Endodermal cell (in vitro differentiated cells): ENCODE measurements around the gene CLBA1. TPM values are rescaled to one million over a fixed set of nuclear protein-coding genes. Genes with fewer than 3 reads are reported as not detected.
"Not testable (repeated sequence)": the region's sequence is repeated elsewhere in the genome, so short reads cannot be mapped to it uniquely, and the experiment has no call there.

Experiments
- DNase-seq: peaks from one replicate; pipeline ENCODE4 v3.0.0-alpha.2; 2017
- H3K27ac ChIP-seq: 2 replicates; pipeline ENCODE4 v1.5.1; 2013; ENCODE audit warnings: mild to moderate bottlenecking, low read depth, low read length, moderate library complexity
- H3K27me3 ChIP-seq: 2 replicates; pipeline ENCODE4 v1.6.1; 2013; ENCODE audit warnings: mild to moderate bottlenecking, low read length, moderate library complexity; ENCODE audit not compliant: insufficient read depth, control insufficient read depth, poor library complexity, severe bottlenecking
- H3K36me3 ChIP-seq: 2 replicates; pipeline ENCODE4 v1.7.0; 2013; ENCODE audit warnings: mild to moderate bottlenecking, low read length, moderate library complexity; ENCODE audit not compliant: control insufficient read depth, insufficient read depth
- H3K4me1 ChIP-seq: one replicate; pipeline ENCODE4 v1.7.0; 2013; ENCODE audit warnings: low read length; ENCODE audit not compliant: control insufficient read depth, insufficient read depth
- H3K4me3 ChIP-seq: 2 replicates; pipeline ENCODE4 v1.5.1; 2013; ENCODE audit warnings: mild to moderate bottlenecking, low read length, moderate library complexity
- H3K9ac ChIP-seq: 2 replicates; pipeline ENCODE4 v1.6.1; 2013; ENCODE audit warnings: mild to moderate bottlenecking, low read length, moderate library complexity; ENCODE audit not compliant: poor library complexity, severe bottlenecking; ENCODE audit errors: extremely low read depth
- H3K9me3 ChIP-seq: 2 replicates; pipeline ENCODE4 v1.6.1; 2013; ENCODE audit warnings: mild to moderate bottlenecking, low read length, moderate library complexity; ENCODE audit not compliant: control insufficient read depth
- H3K27ac Mint-ChIP-seq: 2 replicates; pipeline ENCODE4 v1.8.0; 2020; ENCODE audit warnings: mixed read lengths
- H3K27me3 Mint-ChIP-seq: 2 replicates; pipeline ENCODE4 v1.8.0; 2021; ENCODE audit warnings: mild to moderate bottlenecking, mixed read lengths; ENCODE audit not compliant: insufficient read depth
- H3K36me3 Mint-ChIP-seq: 2 replicates; pipeline ENCODE4 v1.8.0; 2020; ENCODE audit warnings: low read depth, mixed read lengths
- H3K4me1 Mint-ChIP-seq: 2 replicates; pipeline ENCODE4 v1.8.0; 2020; ENCODE audit warnings: mixed read lengths
- H3K4me3 Mint-ChIP-seq: 2 replicates; pipeline ENCODE4 v1.8.0; 2020; ENCODE audit warnings: mild to moderate bottlenecking, moderate library complexity, mixed read lengths
- H3K9me3 Mint-ChIP-seq: 2 replicates; pipeline ENCODE4 v1.8.0; 2020; ENCODE audit warnings: mild to moderate bottlenecking, mixed read lengths
- WGBS, 2 experiments: methylation state at CpG; one replicate each; pipeline versions ENCODE4 v1.1.5 to v1.1.7; 2013; ENCODE audit warnings: missing lambda C conversion rate in 2 of 2, mixed read lengths in 1 of 2; ENCODE audit not compliant: insufficient coverage in 1 of 2, insufficient read length in 1 of 2; 5-methylcytosine and 5-hydroxymethylcytosine counted together
- total RNA-seq, 2 donors: library from RNA; stranded (reverse); fragmentation: NEBNext Ultra II Directional in 1 of 2; extraction: Animal tissue kit (Norgen Biotek cat#: 25700) in 1 of 2; gene quantifications; 2 replicates in 1 of 2; 3 replicates in 1 of 2; pipeline ENCODE4 v1.2.1, GENCODE V29; 2021
- TF ChIP-seq, protein P1 (sequence below): fragments of 200-600 bp; sonication (generic); conservative IDR thresholded peaks from 2 replicates; pipeline ENCODE4 v1.5.0; 2021; ENCODE audit warnings: antibody characterized with exemption, mild to moderate bottlenecking

The CLBA1 gene
- total RNA-seq, 2 donors from 2014 or later, result 11.2 to 12.5 TPM

DNA sequence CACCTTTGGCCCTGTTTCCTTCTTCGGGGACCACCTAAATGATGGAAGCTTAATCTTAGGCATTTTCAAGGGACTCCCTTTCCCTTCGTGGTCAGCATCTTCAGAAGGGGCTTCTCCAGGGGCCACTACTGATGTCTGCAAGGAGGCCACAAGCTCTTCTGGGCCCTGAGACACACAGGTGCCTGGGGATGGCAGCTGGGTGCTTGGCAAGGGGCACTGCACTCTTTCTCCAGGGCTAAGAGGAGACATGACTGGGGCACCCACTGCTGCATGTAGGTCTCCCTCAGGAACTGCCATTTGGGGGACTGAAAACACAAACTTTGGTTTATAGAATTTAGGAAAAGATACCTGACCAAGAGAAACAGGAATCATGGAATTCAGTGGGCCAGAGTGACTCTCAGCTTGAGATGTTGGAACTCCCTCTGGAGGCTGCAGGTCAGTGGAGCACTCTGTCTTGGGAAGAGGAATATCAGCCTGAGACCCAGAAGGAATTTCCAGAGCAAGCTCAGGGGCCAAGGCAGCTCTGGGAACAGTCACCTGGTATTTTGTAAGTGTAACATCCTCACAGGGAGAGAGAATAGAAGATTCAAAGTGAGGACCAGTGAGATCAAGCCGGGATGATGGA is 45.0 kb upstream of the CLBA1 start:
- H3K4me3 Mint-ChIP-seq, result no peak overlapping the region
- peak; percentile 56 for DNase-seq

DNA sequence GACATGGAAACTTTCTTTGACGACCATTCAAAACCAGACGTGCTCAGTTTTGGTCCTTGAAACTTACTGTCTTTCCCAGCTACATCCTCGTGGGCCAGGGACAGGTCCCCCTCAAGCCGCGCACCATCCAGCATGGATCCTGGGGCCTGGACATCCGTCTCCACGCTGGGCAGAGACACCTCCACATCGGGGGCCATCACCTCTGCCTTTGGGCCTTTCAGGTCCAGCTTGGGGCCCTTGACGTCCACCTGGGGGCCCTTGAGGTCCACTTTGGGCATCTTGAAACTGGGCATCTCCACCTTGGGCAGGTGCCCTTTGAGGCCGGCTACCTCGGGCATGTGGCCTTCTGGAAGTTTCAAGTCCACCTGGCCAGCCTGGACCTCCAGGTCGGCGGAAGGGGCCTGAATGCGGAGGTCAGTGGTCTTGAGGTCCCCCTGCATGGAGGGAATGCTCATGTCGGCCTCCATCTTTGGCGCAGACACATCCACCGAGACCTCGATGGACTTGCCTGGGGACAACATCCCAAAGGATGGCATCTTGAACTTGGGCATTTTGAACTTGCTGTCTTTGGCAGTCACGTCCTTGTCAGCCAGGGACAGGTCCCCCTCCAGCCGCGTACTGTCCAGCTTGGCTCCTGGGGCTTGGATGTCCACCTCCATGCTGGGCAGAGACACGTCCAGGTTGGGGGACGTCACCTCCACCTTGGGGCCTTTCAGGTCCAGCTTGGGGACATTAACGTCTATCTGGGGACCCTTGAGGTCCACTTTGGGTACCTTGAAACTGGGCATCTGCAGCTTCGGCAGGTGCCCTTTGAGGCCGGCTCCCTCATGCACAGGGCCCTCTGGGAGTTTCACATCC is 43.9 kb upstream of the CLBA1 start:
- TF ChIP-seq, protein P1, sequence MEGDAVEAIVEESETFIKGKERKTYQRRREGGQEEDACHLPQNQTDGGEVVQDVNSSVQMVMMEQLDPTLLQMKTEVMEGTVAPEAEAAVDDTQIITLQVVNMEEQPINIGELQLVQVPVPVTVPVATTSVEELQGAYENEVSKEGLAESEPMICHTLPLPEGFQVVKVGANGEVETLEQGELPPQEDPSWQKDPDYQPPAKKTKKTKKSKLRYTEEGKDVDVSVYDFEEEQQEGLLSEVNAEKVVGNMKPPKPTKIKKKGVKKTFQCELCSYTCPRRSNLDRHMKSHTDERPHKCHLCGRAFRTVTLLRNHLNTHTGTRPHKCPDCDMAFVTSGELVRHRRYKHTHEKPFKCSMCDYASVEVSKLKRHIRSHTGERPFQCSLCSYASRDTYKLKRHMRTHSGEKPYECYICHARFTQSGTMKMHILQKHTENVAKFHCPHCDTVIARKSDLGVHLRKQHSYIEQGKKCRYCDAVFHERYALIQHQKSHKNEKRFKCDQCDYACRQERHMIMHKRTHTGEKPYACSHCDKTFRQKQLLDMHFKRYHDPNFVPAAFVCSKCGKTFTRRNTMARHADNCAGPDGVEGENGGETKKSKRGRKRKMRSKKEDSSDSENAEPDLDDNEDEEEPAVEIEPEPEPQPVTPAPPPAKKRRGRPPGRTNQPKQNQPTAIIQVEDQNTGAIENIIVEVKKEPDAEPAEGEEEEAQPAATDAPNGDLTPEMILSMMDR, result no peak
- no peak overlapping the region for H3K9ac ChIP-seq
- WGBS, 2 experiments, result 92% methylated on average over 26 of the region's 26 CpGs
- no peak overlapping the region for H3K27ac Mint-ChIP-seq
- no peaks in the 10 kb centered on the region for H3K36me3 Mint-ChIP-seq
- no peaks in the 10 kb centered on the region for H3K4me1 Mint-ChIP-seq
- no peaks in the 10 kb centered on the region for H3K9me3 ChIP-seq
- no peak for DNase-seq
- no peak overlapping the region for H3K4me3 Mint-ChIP-seq
- H3K27me3 Mint-ChIP-seq, result peaks cover 38% of the 10 kb centered on the region
- peaks cover 35% of the 10 kb centered on the region for H3K27me3 ChIP-seq
- H3K36me3 ChIP-seq, result no peaks in the 10 kb centered on the region
- no peak overlapping the region for H3K4me3 ChIP-seq
- no peaks in the 10 kb centered on the region for H3K9me3 Mint-ChIP-seq
- no peak overlapping the region for H3K27ac ChIP-seq
- H3K4me1 ChIP-seq, result no peaks in the 10 kb centered on the region

More for the DNA sequence above, 45.0 kb upstream of the CLBA1 start:
- H3K4me1 ChIP-seq, result no peaks in the 10 kb centered on the region
- Mint-ChIP-seq H3K9me3 (no peaks in the 10 kb centered on the region), H3K4me1 (no peaks in the 10 kb centered on the region), H3K27ac (no peak overlapping the region), H3K27me3 (peaks cover 42% of the 10 kb centered on the region), H3K36me3 (no peaks in the 10 kb centered on the region)
- no peaks in the 10 kb centered on the region for H3K36me3 ChIP-seq
- WGBS, 2 experiments, result 76 to 100% methylated on average over 3 of the region's 3 CpGs
- no peak overlapping the region for H3K27ac ChIP-seq
- H3K9ac ChIP-seq, result no peak overlapping the region
- TF ChIP-seq, protein P1, result peak; percentile 73
- no peaks in the 10 kb centered on the region for H3K9me3 ChIP-seq
- no peak overlapping the region for H3K4me3 ChIP-seq
- H3K27me3 ChIP-seq, result peaks cover 40% of the 10 kb centered on the region

DNA sequence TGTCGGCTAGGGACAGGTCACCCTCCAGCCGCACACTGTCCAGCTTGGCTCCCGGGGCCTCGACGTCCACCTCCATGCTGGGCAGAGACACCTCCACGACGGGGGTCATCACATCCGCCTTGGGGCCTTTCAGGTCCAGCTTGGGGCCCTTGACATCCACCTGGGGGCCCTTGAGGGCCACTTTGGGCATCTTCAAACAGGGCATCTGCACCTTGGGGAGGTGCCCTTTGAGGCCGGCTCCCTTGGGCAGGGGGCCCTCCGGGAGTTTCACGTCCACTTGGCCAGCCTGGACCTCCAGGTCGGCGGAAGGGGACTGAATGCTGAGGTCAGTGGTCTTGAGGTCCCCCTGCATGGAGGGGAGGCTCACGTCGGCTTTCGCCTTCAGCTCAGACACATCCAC is 43.0 kb upstream of the CLBA1 start:
- 92 to 97% methylated on average over 14 to 16 of the region's 16 CpGs for WGBS, 2 experiments
- no peak overlapping the region for H3K9ac ChIP-seq
- no peak overlapping the region for H3K27ac ChIP-seq
- Mint-ChIP-seq H3K4me1 (no peaks in the 10 kb centered on the region), H3K4me3 (no peak overlapping the region), H3K27me3 (peaks cover 29% of the 10 kb centered on the region), H3K27ac (no peak overlapping the region), H3K9me3 (no peaks in the 10 kb centered on the region), H3K36me3 (no peaks in the 10 kb centered on the region)
- no peaks in the 10 kb centered on the region for H3K4me1 ChIP-seq
- no peak overlapping the region for H3K4me3 ChIP-seq
- no peaks in the 10 kb centered on the region for H3K9me3 ChIP-seq
- no peaks in the 10 kb centered on the region for H3K36me3 ChIP-seq
- TF ChIP-seq, protein P1, result no peak
- DNase-seq, result no peak
- H3K27me3 ChIP-seq, result peaks cover 27% of the 10 kb centered on the region

DNA sequence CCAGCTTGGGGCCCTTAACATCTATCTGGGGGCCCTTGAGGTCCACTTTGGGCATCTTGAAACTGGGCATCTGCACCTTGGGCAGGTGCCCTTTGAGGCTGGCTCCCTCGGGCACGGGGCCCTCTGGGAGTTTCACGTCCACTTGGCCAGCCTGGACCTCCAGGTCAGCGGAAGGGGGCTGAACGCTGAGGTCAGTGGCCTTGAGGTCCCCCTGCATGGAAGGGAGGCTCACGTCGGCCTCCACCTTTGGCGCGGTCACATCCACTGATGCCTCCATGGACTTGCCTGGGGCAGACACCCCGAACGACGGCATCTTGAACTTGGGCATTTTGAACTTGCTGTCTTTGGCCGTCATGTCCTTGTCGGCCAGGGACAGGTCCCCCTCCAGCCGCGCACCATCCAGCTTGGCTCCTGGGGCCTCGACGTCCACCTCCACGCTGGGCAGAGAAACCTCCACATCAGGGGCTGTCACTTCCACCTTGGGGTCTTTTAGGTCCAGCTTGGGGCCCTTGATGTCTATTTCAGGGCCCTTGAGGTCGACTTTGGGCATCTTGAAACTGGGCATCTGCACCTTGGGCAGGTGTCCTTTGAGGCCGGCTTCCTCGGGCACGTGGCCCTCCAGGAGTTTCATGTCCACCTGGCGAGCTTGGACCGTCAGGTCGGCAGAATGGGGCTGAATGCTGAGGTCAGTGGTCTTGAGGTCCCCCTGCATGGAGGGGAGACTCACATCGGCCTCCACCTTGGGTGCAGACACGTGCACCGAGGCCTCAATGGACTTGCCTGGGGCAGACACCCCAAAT is 42.2 kb upstream of the CLBA1 start:
- not testable (repeated sequence) for H3K27ac Mint-ChIP-seq, H3K9me3 ChIP-seq, H3K36me3 Mint-ChIP-seq, H3K36me3 ChIP-seq, H3K4me1 Mint-ChIP-seq, DNase-seq, H3K9me3 Mint-ChIP-seq, H3K4me1 ChIP-seq, H3K9ac ChIP-seq, H3K4me3 Mint-ChIP-seq, H3K4me3 ChIP-seq, H3K27ac ChIP-seq
- WGBS, 2 experiments, result 90 to 93% methylated on average over 25 to 29 of the region's 29 CpGs
- peaks cover 18% of the 10 kb centered on the region for H3K27me3 ChIP-seq
- H3K27me3 Mint-ChIP-seq, result peaks cover 21% of the 10 kb centered on the region
